Measurements from ENCODE around the gene WDR19.

WDR19 gene

GRCh38 chr4:39305912-39306677 lies 123.8 kb downstream of the WDR19 start:
- DNase-seq = no peak

GRCh38 chr4:39308611-39309010 lies 126.3 kb downstream of the WDR19 start:
- DNase-seq = no peak

GRCh38 chr4:39312816-39313215 lies 130.5 kb downstream of the WDR19 start:
- DNase-seq = no peak

- no peak for DNase-seq
These were observed 137.3 kb downstream of the WDR19 start for GRCh38 chr4:39319676-39320075.

- DNase-seq = no peak
These were observed 138.2 kb downstream of the WDR19 start for GRCh38 chr4:39320381-39321115.

- no peak for DNase-seq
These were observed 141.5 kb downstream of the WDR19 start for GRCh38 chr4:39323821-39324220.

GRCh38 chr4:39324446-39324845 lies 142.1 kb downstream of the WDR19 start:
- no peak for DNase-seq

- DNase-seq = no peak
These were observed 142.7 kb downstream of the WDR19 start for GRCh38 chr4:39324897-39325613.

GRCh38 chr4:39326468-39326977 lies 144.2 kb downstream of the WDR19 start:
- DNase-seq = no peak

- no peak for DNase-seq
These were observed 148.0 kb downstream of the WDR19 start for GRCh38 chr4:39330353-39330752.

GRCh38 chr4:39331191-39331590 lies 148.9 kb downstream of the WDR19 start:
- DNase-seq = no peak
